Mucosa of rectum (tissue), 2 donors: Measurements from ENCODE around the gene OR51G1.
"Not testable (repeated sequence)": the region's sequence is repeated elsewhere in the genome, so short reads cannot be mapped to it uniquely, and the experiment has no call there.

Experiments used
- H3K27ac ChIP-seq, 2 donors: one replicate each; pipeline ENCODE4 v1.7.0; 2013; ENCODE audit warnings: inconsistent platforms in 2 of 2, low read depth in 2 of 2, low read length in 2 of 2
- H3K27me3 ChIP-seq, 2 donors: one replicate each; pipeline ENCODE4 v1.7.0; 2013; ENCODE audit warnings: low read length in 2 of 2; ENCODE audit not compliant: control insufficient read depth in 2 of 2, insufficient read depth in 2 of 2
- H3K36me3 ChIP-seq, 2 donors: one replicate each; pipeline ENCODE4 v1.7.0; 2013; ENCODE audit warnings: low read length in 2 of 2; ENCODE audit not compliant: control insufficient read depth in 2 of 2, insufficient read depth in 2 of 2
- H3K4me1 ChIP-seq, 2 donors: one replicate each; pipeline ENCODE4 v1.7.0; 2013; ENCODE audit warnings: low read length in 2 of 2, mild to moderate bottlenecking in 1 of 2; ENCODE audit not compliant: control insufficient read depth in 2 of 2, insufficient read depth in 2 of 2
- H3K4me3 ChIP-seq, 2 donors: one replicate each; pipeline ENCODE4 v1.7.0; 2013; ENCODE audit warnings: low read length in 2 of 2
- H3K9ac ChIP-seq, 2 donors: one replicate each; pipeline ENCODE4 v1.7.0; 2013; ENCODE audit warnings: low read length in 2 of 2, low read depth in 1 of 2, mild to moderate bottlenecking in 1 of 2
- H3K9me3 ChIP-seq, 2 donors: one replicate each; pipeline ENCODE4 v1.7.0; 2013; ENCODE audit warnings: low read length in 2 of 2; ENCODE audit not compliant: control insufficient read depth in 2 of 2
- donor health status: healthy.
- donor health status: Normal muscosa, but diverticular disease.

OR51G1 gene

GRCh38 chr11:4924239-4924638 lies at the start of gene OR51G1:
Gene OR51G1 (minus strand): TSS chr11:4924339. CDS start chr11:4924339, 0 bp downstream.
- Histone ChIP-seq H3K4me1 (no peaks in the 10 kb centered on the region), H3K36me3 (no peaks in the 10 kb centered on the region), H3K9me3 (no peaks in the 10 kb centered on the region), H3K27ac (no peak within 1 kb of the TSS), H3K27me3 (no peaks in the 10 kb centered on the region), H3K4me3 (no peak within 1 kb of the TSS), H3K9ac (no peak within 1 kb of the TSS)

GRCh38 chr11:4962816-4963215 lies 38.7 kb upstream of the OR51G1 start:
- no peaks in the 10 kb centered on the region for H3K36me3 ChIP-seq
- no peak overlapping the region for H3K27ac ChIP-seq
- H3K9me3 ChIP-seq, result no peaks in the 10 kb centered on the region
- no peak overlapping the region for H3K4me3 ChIP-seq
- H3K4me1 ChIP-seq, result no peaks in the 10 kb centered on the region
- H3K9ac ChIP-seq, result no peak overlapping the region
- H3K27me3 ChIP-seq, result no peaks in the 10 kb centered on the region

GRCh38 chr11:4960877-4961276 lies 36.7 kb upstream of the OR51G1 start:
- no peak overlapping the region for H3K27ac ChIP-seq
- no peaks in the 10 kb centered on the region for H3K36me3 ChIP-seq
- H3K4me3 ChIP-seq, result no peak overlapping the region
- no peaks in the 10 kb centered on the region for H3K4me1 ChIP-seq
- H3K9me3 ChIP-seq, result no peaks in the 10 kb centered on the region
- no peaks in the 10 kb centered on the region for H3K27me3 ChIP-seq
- no peak overlapping the region for H3K9ac ChIP-seq

- Histone ChIP-seq H3K9me3 (no peaks in the 10 kb centered on the region), H3K4me1 (no peaks in the 10 kb centered on the region), H3K9ac (no peak overlapping the region), H3K27me3 (no peaks in the 10 kb centered on the region), H3K4me3 (no peak overlapping the region), H3K27ac (no peak overlapping the region), H3K36me3 (no peaks in the 10 kb centered on the region)
Measured at GRCh38 chr11:4957396-4957795, 33.3 kb upstream of the OR51G1 start.

GRCh38 chr11:4955613-4956012 lies 31.5 kb upstream of the OR51G1 start, which contains the start of gene OR51A2:
Gene OR51A2 (minus strand): TSS chr11:4955713. CDS start chr11:4955713, 0 bp downstream.
- not testable (repeated sequence) for H3K4me1 ChIP-seq, H3K36me3 ChIP-seq, H3K9ac ChIP-seq, H3K27ac ChIP-seq, H3K27me3 ChIP-seq, H3K9me3 ChIP-seq, H3K4me3 ChIP-seq

- H3K4me1 ChIP-seq, result no peaks in the 10 kb centered on the region
- H3K27me3 ChIP-seq, result no peaks in the 10 kb centered on the region
- no peak within 1 kb of the TSS for H3K9ac ChIP-seq
- H3K4me3 ChIP-seq, result no peak within 1 kb of the TSS
- H3K27ac ChIP-seq, result no peak within 1 kb of the TSS
- no peaks in the 10 kb centered on the region for H3K9me3 ChIP-seq
- H3K36me3 ChIP-seq, result no peaks in the 10 kb centered on the region
Measured at GRCh38 chr11:4947505-4947904, 23.4 kb upstream of the OR51G1 start, which contains the start of gene OR51A4. Gene OR51A4 (minus strand): TSS chr11:4947605. CDS start chr11:4947100, 505 bp downstream.

- no peaks in the 10 kb centered on the region for H3K4me1 ChIP-seq
- H3K27me3 ChIP-seq, result no peaks in the 10 kb centered on the region
- H3K9me3 ChIP-seq, result no peaks in the 10 kb centered on the region
- H3K27ac ChIP-seq, result no peak overlapping the region
- H3K36me3 ChIP-seq, result no peaks in the 10 kb centered on the region
- no peak overlapping the region for H3K4me3 ChIP-seq
- no peak overlapping the region for H3K9ac ChIP-seq
Measured at GRCh38 chr11:4936745-4937144, 12.6 kb upstream of the OR51G1 start.

- Histone ChIP-seq H3K9me3 (no peaks in the 10 kb centered on the region), H3K4me1 (no peaks in the 10 kb centered on the region), H3K27me3 (no peaks in the 10 kb centered on the region), H3K36me3 (no peaks in the 10 kb centered on the region), H3K27ac (no peak overlapping the region), H3K4me3 (no peak overlapping the region), H3K9ac (no peak overlapping the region)
Measured at GRCh38 chr11:4932751-4933150, 8.6 kb upstream of the OR51G1 start.

GRCh38 chr11:4926608-4927007 lies 2.5 kb upstream of the OR51G1 start:
- no peaks in the 10 kb centered on the region for H3K4me1 ChIP-seq
- no peaks in the 10 kb centered on the region for H3K36me3 ChIP-seq
- H3K27me3 ChIP-seq, result no peaks in the 10 kb centered on the region
- no peak overlapping the region for H3K4me3 ChIP-seq
- no peak overlapping the region for H3K27ac ChIP-seq
- no peaks in the 10 kb centered on the region for H3K9me3 ChIP-seq
- no peak overlapping the region for H3K9ac ChIP-seq

GRCh38 chr11:4922304-4922703 lies 1.8 kb downstream of the OR51G1 start:
- Histone ChIP-seq H3K27me3 (no peaks in the 10 kb centered on the region), H3K36me3 (no peaks in the 10 kb centered on the region), H3K4me3 (no peak overlapping the region), H3K9ac (no peak overlapping the region), H3K27ac (no peak overlapping the region), H3K4me1 (no peaks in the 10 kb centered on the region), H3K9me3 (no peaks in the 10 kb centered on the region)

- H3K4me1 ChIP-seq, result no peaks in the 10 kb centered on the region
- no peaks in the 10 kb centered on the region for H3K9me3 ChIP-seq
- no peaks in the 10 kb centered on the region for H3K27me3 ChIP-seq
- no peak overlapping the region for H3K4me3 ChIP-seq
- H3K36me3 ChIP-seq, result no peaks in the 10 kb centered on the region
- no peak overlapping the region for H3K27ac ChIP-seq
- H3K9ac ChIP-seq, result no peak overlapping the region
Measured at GRCh38 chr11:4921796-4922195, 2.3 kb downstream of the OR51G1 start.
